GM10248 (cell line): Measurements from ENCODE around the gene DPH5.

ENCODE experiments used
- CTCF ChIA-PET: fragments of 300-600 bp; sonication (Branson Sonifier 250); formaldehyde crosslinking; extraction: SDS; loops from one replicate; lab custom pipeline; 2021; ENCODE audit warnings: antibody characterized with exemption; lab: Yijun Ruan, JAX
- POLR2A ChIA-PET: fragments of 350-650 bp; sonication (Branson Sonifier 250); formaldehyde crosslinking; extraction: SDS; loops from one replicate; lab custom pipeline; 2020; ENCODE audit warnings: antibody characterized with exemption; lab: Yijun Ruan, JAX
- DNase-seq: peaks from one replicate; pipeline ENCODE4 v3.0.0; 2012; ENCODE audit errors: extremely low spot score
- TF ChIP-seq, protein P1 (sequence below): IDR thresholded peaks from 2 replicates; pipeline ENCODE4 v1.5.1; 2012; ENCODE audit warnings: mild to moderate bottlenecking, low read depth; ENCODE audit errors: extremely low read depth, missing control alignments, control extremely low read depth

The DPH5 gene

DNA sequence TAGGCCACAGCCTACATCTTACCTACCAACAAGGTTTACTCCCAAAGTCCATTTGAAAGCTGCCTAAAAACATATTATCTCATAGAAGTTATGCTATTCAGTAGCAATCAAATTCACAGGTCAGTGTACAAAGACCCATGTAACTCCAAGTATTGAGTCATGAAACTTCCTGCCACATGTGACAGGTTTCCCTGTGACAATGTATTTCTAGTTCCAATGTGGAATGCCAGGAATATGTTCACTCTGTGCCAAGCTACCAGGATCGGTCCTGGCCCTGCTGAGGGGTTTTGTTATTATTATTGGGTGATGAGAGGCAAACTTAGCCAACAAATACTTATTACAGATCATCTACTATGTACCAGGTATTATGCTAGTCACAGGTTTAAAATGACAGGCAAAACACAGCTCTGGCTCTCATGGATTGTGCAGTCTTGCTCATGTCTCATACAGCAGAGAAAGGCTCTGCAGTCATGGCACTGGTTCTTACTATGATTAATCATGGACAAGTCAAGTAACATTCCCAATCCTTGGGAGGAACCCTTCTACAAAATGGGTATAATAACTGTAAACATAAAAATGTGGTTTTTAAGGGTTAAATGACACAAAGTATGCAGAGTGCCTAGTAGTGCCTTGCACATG is 22.5 kb downstream of the DPH5 start:
- ChIA-PET CTCF (interaction anchor here (1.0 to 2.4 kb wide), 7 partner anchors 13 to 287 kb away, joined by 3 to 8 read pairs (median 4); no protein-coding TSS in a partner anchor), POLR2A (no interaction called here)
- DNase-seq, result no peak

DNA sequence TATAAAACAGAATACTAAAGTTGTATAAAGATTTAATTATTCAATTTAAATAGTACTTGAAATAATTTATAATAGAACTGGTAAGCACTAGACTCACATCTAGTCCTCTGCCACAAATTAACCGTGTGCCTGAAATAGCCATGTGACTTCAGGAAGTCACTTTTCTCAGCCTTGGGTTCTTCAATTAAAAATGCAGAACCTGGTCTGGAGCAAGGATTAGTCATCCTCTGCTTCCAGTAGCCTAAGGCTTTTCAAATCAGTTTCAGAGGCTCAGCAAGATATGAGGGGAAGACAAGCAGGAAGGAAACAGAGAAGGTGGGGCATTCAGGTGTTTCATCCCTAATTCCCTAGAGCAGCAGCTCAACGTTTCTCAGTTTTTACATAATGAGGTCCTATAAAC is 23.0 kb downstream of the DPH5 start:
- POLR2A ChIA-PET, result no interaction called here
- TF ChIP-seq, protein P1, sequence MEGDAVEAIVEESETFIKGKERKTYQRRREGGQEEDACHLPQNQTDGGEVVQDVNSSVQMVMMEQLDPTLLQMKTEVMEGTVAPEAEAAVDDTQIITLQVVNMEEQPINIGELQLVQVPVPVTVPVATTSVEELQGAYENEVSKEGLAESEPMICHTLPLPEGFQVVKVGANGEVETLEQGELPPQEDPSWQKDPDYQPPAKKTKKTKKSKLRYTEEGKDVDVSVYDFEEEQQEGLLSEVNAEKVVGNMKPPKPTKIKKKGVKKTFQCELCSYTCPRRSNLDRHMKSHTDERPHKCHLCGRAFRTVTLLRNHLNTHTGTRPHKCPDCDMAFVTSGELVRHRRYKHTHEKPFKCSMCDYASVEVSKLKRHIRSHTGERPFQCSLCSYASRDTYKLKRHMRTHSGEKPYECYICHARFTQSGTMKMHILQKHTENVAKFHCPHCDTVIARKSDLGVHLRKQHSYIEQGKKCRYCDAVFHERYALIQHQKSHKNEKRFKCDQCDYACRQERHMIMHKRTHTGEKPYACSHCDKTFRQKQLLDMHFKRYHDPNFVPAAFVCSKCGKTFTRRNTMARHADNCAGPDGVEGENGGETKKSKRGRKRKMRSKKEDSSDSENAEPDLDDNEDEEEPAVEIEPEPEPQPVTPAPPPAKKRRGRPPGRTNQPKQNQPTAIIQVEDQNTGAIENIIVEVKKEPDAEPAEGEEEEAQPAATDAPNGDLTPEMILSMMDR, result no peak
- DNase-seq, result no peak
- CTCF ChIA-PET, result interaction anchor here (1.0 to 2.4 kb wide), 6 partner anchors 13 to 286 kb away, joined by 3 to 8 read pairs (median 4); no protein-coding TSS in a partner anchor

More for the DNA sequence above, 22.5 kb downstream of the DPH5 start:
- TF ChIP-seq, protein P1, result no peak

DNA sequence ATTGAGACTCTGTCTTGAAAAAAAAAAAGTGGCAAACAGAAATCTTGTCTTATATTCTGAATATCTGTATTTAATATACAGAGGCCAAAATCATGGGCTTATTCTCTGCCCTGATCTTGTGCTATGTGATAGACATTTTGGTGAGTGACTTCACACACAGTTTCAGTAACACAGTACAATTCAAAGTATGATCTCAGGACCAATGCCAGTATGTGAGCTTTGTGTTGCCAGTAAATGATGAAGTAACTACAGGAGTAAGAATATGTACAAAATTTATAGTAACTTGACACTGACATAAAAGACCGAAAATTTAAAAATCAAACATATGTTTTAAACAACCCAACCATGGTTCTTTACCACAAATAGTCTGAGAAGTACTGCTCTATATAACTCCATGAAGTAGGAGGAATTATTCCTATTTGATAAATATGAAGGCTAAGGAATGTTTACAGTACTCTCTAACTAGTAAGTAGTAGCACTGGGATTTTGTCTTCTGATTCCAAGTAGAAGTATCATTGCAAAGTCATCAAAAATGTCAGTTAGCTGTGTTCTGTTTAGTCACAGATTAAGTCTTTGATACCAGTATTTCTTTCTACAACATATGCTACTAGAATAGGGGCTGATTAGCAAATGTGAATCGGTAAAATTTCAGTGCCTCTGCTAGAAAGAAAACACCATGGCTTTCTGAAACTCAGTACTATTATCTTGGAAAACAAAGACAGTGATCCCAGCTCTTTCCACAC is 25.3 kb downstream of the DPH5 start:
- no peak for DNase-seq
- CTCF ChIA-PET, result interaction anchor here (1.1 to 1.9 kb wide), 4 partner anchors 11 to 291 kb away, joined by 3 to 7 read pairs (median 3); no protein-coding TSS in a partner anchor
- POLR2A ChIA-PET, result no interaction called here
- TF ChIP-seq, protein P1, result no peak

DNA sequence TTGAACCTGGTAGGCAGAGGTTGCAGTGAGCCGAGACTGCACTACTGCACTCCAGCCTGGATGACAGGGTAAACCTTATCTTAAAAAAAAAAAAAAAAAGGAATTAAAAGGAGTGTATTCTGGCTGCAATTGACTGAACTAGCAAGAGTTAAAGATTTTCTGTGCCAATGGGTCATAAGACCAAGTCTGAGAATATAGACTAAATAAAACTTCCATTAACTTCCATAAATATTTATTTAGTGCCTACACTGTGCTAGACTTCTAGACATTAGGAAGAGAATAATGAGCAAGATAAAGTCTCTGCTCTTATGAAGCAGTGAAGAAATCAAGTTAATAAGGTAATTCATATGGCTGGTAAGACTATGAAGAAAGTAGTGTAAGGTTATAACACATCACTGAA is 27.2 kb downstream of the DPH5 start:
- ChIA-PET POLR2A (no interaction called here), CTCF (interaction anchor here (2.0 kb wide), 1 partner anchor 21 kb away, joined by 4 read pairs; no protein-coding TSS in a partner anchor)
- DNase-seq, result no peak
- TF ChIP-seq, protein P1, result no peak

DNA sequence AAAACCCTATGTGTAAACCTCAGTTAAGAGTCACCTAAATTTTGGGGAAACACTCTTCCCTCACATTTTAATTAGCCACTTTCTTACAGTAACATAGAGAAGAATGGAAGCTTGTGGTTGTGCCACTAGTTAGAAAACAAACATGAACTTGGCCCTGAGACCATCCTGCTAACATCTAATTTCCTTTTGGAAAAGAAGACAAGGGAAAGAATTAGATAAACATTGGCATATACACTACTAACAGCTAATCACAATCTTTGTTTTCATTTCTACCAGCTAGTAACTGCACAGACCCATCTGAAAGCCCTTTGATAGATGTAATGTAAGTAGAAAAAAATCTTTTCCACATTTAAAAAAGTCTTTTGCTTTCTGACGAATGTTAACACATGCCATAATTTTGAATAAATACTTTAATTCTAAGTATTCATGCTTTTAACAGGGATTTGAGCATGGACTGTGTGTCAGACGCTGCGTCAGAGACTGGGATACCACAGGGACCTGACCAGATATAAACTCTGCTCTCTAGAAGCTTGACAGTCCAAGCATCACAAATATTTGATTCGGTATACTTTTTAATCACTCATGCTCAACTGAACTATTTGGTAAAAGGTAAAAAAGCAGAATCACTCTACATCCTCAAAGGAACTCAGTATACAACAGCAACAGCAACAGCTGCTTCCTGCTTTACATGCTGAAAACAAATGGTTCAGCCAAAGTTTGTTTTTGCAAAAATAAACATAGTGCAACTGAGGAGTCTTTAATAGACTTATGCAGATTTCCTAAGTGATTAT is 30.2 kb downstream of the DPH5 start:
- TF ChIP-seq, protein P1, result no peak
- POLR2A ChIA-PET, result no interaction called here
- CTCF ChIA-PET, result interaction anchor here (0.7 to 2.2 kb wide), 8 partner anchors 9 to 293 kb away, joined by 3 to 6 read pairs (median 4); no protein-coding TSS in a partner anchor

More for the DNA sequence above, 30.2 kb downstream of the DPH5 start:
- no peak for DNase-seq
